ENCODE measurements around the gene PGAP3. TPM values are rescaled to one million over a fixed set of nuclear protein-coding genes. Genes with fewer than 3 reads are reported as not detected.

Gene PGAP3
- total RNA-seq, 1 experiment from 2014 or later: 5.4 TPM

GRCh38 chr17:39666601-39667261, 21.1 kb downstream of the PGAP3 start:
- DNase-seq (ENCODE audit: low read depth): no peak
- in situ Hi-C loops (cut with HindIII; ENCODE audit: low pct_unique_long_range_greater_than_20kb, low sequenced_read_pairs): no loop called here

GRCh38 chr17:39666231-39666600, 21.6 kb downstream of the PGAP3 start:
- no peak for DNase-seq (ENCODE audit: low read depth)
- in situ Hi-C loops (cut with HindIII; ENCODE audit: low pct_unique_long_range_greater_than_20kb, low sequenced_read_pairs): no loop called here

GRCh38 chr17:39665642-39666224, 22.1 kb downstream of the PGAP3 start:
- no peak for DNase-seq (ENCODE audit: low read depth)
- in situ Hi-C loops (cut with HindIII; ENCODE audit: low pct_unique_long_range_greater_than_20kb, low sequenced_read_pairs): no loop called here

GRCh38 chr17:39664581-39665561, 23.0 kb downstream of the PGAP3 start, which contains the start of gene TCAP:
TCAP (plus strand) TSS chr17:39665349; CDS start chr17:39665360, 11 bp downstream.
- in situ Hi-C loops (cut with HindIII; ENCODE audit: low pct_unique_long_range_greater_than_20kb, low sequenced_read_pairs): no loop called here
- no peak for DNase-seq (ENCODE audit: low read depth)

- in situ Hi-C loops (cut with HindIII; ENCODE audit: low pct_unique_long_range_greater_than_20kb, low sequenced_read_pairs): no loop called here
- peak; percentile 75 for DNase-seq (ENCODE audit: low read depth)
These were observed 23.9 kb downstream of the PGAP3 start for GRCh38 chr17:39663688-39664580.

- DNase-seq (ENCODE audit: low read depth): no peak
- in situ Hi-C loops (cut with HindIII; ENCODE audit: low pct_unique_long_range_greater_than_20kb, low sequenced_read_pairs): no loop called here
These were observed 24.5 kb downstream of the PGAP3 start for GRCh38 chr17:39663340-39663687.

- in situ Hi-C loops (cut with HindIII; ENCODE audit: low pct_unique_long_range_greater_than_20kb, low sequenced_read_pairs): no loop called here
- peak; percentile 44 for DNase-seq (ENCODE audit: low read depth)
These were observed 25.1 kb downstream of the PGAP3 start for GRCh38 chr17:39662551-39663339.

GRCh38 chr17:39661744-39662541, 25.9 kb downstream of the PGAP3 start:
- in situ Hi-C loops (cut with HindIII; ENCODE audit: low pct_unique_long_range_greater_than_20kb, low sequenced_read_pairs): no loop called here
- DNase-seq (ENCODE audit: low read depth): no peak

- DNase-seq (ENCODE audit: low read depth): no peak
- in situ Hi-C loops (cut with HindIII; ENCODE audit: low pct_unique_long_range_greater_than_20kb, low sequenced_read_pairs): no loop called here
These were observed 27.2 kb downstream of the PGAP3 start for GRCh38 chr17:39660397-39661385.

- in situ Hi-C loops (cut with HindIII; ENCODE audit: low pct_unique_long_range_greater_than_20kb, low sequenced_read_pairs): no loop called here
- no peak for DNase-seq (ENCODE audit: low read depth)
These were observed 27.9 kb downstream of the PGAP3 start for GRCh38 chr17:39660011-39660360.

- DNase-seq (ENCODE audit: low read depth): no peak
- in situ Hi-C loops (cut with HindIII; ENCODE audit: low pct_unique_long_range_greater_than_20kb, low sequenced_read_pairs): no loop called here
These were observed 28.4 kb downstream of the PGAP3 start for GRCh38 chr17:39659279-39660010.

- in situ Hi-C loops (cut with HindIII; ENCODE audit: low pct_unique_long_range_greater_than_20kb, low sequenced_read_pairs): no loop called here
- no peak for DNase-seq (ENCODE audit: low read depth)
These were observed 29.1 kb downstream of the PGAP3 start for GRCh38 chr17:39658760-39659159.

GRCh38 chr17:39658346-39658745, 29.5 kb downstream of the PGAP3 start:
- in situ Hi-C loops (cut with HindIII; ENCODE audit: low pct_unique_long_range_greater_than_20kb, low sequenced_read_pairs): no loop called here
- no peak for DNase-seq (ENCODE audit: low read depth)

GRCh38 chr17:39655105-39655504, 32.8 kb downstream of the PGAP3 start:
- in situ Hi-C loops (cut with HindIII; ENCODE audit: low pct_unique_long_range_greater_than_20kb, low sequenced_read_pairs): no loop called here
- DNase-seq (ENCODE audit: low read depth): no peak

- no peak for DNase-seq (ENCODE audit: low read depth)
- in situ Hi-C loops (cut with HindIII; ENCODE audit: low pct_unique_long_range_greater_than_20kb, low sequenced_read_pairs): no loop called here
These were observed 34.1 kb downstream of the PGAP3 start for GRCh38 chr17:39653662-39654331.
